OCI-LY3 (cell line): ENCODE measurements around the gene NR6A1.

Source experiments
- EZH2phosphoT487 ChIP-seq: fragments of 200-600 bp; shearing (Covaris generic); IDR thresholded peaks from 2 replicates; pipeline ENCODE4 v1.6.1; 2018; ENCODE audit warnings: antibody characterized with exemption, mixed run types, low read depth
- TF ChIP-seq, protein P1 (sequence below): fragments of 200-600, 300-600 bp; sonication (generic); IDR thresholded peaks from 2 replicates; pipeline ENCODE4 v1.5.1; 2014; ENCODE audit warnings: antibody characterized with exemption, low read length, low read depth

DNA sequence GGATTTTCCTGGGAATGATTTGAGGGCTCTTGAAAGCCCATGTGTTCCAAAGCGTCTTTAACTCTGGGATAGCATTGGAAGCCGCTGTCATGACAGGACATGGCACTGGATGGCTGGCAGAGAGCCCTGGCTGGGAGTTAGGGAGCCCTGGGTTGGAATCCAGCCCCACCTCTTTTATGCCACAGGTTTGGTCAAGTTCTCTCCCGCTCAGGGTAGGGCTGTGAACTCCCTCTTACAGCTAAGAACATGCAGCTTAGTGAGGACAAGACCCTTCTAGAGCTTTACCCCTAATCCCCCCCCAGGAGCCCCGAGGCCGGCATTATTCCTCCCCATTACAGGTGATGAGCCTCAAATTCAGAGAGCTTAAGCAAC is 43.0 kb upstream of the NR6A1 start:
- TF ChIP-seq, protein P1, sequence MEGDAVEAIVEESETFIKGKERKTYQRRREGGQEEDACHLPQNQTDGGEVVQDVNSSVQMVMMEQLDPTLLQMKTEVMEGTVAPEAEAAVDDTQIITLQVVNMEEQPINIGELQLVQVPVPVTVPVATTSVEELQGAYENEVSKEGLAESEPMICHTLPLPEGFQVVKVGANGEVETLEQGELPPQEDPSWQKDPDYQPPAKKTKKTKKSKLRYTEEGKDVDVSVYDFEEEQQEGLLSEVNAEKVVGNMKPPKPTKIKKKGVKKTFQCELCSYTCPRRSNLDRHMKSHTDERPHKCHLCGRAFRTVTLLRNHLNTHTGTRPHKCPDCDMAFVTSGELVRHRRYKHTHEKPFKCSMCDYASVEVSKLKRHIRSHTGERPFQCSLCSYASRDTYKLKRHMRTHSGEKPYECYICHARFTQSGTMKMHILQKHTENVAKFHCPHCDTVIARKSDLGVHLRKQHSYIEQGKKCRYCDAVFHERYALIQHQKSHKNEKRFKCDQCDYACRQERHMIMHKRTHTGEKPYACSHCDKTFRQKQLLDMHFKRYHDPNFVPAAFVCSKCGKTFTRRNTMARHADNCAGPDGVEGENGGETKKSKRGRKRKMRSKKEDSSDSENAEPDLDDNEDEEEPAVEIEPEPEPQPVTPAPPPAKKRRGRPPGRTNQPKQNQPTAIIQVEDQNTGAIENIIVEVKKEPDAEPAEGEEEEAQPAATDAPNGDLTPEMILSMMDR, result no peak
- TF ChIP-seq EZH2phosphoT487, result no peak
